GM21390 (cell line): ENCODE data around the gene PADI4.
"Not testable (repeated sequence)": the region's sequence is repeated elsewhere in the genome, so short reads cannot be mapped to it uniquely, and the experiment has no call there.

Source experiments
- ATAC-seq: cut with Tn5 transposase; IDR thresholded peaks from one replicate; pipeline ENCODE4 v1.9.1; 2021; ENCODE audit not compliant: unreplicated experiment

The PADI4 gene

DNA sequence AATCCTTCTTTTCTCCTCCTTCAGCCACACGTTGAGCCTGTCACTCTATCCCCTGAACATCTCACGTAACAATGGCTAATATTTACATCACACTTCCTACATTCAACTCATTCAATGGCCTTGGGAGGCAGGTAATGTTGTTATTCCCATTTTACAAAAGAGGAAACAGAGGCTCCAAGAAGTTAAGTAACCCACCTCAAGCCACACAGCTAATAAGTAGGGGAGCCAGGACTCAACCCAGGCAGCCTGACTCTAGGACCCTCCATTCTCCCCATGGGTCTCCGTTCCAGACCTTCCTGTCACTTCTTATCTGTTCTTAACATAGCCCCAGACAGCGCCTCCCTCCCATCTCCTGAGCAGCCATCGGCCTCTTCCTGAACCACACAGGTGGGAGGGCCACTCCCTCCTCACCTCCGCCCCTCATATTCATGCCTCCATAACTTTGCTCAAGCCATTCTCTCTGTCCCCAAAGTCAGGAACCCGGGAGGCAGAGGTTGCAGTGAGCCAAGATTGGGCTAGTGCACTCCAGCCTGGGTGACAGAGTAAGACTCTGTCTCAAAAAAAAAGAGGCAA is 2.2 kb downstream of the PADI4 start:
- no peak for ATAC-seq

DNA sequence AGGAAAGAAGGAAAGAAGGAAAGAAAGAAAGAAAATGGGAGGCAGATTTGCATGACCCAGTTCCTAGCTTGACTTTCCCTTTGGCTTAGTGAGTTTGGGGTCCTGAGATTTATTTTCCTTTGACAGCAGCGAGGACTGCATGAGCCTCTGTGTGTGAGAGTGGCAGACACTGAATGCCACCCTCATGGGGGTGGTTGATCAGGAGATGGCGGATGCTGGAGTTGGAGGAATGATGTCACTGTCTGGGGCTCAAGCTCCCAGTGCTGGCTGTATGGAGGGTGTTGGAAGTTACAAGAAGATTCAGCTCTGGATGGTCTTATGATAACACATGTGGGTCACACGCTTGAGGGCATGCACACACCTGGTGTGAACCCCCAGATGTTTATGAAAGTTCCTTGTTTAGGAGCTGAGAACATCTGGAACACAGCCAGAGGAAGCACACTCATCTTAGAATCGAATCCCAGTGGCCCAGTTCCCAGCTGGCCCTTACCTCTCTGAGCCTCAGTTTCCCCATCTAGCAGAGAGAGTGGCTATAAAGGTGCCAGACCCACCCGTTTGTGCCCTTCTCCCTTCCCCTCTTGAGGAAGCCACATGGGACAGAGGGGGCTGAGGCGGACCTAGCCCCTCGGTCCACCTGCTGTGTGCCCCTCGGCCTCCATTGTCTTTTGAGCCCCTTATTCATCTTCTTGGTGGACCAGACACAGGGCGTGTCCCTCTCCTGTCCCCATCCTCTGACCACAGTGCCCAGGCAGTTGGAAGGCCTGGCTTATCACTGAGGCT is 5.7 kb downstream of the PADI4 start:
- no peak for ATAC-seq

DNA sequence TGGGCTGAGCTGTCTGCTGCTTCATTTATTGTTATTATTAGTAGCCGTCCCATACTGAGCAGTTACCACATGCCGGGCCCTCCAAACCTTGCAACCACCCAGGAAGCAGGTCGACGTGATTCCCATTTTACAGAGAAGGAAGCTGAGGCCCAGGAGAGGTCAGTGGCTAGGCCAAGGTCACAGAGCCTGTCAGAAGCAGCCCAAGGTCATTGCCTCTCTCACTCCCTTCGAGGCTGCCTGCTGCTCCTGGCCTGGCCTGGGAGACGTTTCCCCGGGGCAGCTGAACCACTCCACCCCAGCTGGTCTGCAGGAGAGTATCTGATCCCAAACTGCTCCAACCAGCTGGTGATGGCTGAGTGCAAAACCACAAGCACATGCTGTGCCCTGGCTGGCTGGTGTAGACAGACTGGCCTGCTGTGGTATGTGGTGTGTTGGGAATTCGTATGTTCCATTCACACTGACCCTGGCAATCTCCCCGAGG is 6.5 kb downstream of the PADI4 start:
- ATAC-seq = no peak

DNA sequence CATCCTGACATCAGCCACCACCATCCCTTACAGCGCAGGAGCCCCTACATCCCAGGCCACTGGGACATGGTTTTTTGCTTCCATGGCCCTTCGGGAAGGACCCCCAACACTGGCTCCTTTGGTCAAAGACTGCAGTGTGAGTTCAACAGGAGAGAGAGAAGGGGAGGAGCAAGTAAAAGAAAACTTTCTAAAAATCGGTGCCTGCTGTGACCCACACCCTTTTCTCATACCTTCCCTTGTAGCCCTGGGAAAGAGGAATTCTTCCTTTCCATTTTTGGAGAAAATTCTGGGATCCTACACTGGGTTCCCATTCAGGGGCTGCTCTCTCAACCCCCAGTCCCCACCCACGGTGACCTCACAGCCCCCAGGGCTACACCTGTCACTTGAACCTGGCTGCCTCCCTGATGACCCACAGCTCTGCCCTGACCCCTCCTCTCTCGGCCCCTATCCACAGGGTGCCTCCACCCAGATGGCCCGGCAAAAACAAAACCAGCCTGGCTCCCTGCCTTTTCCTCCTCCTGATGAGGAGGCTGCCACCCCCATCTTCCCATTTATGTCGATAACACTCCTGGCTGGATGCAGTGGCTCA is 7.6 kb downstream of the PADI4 start:
- ATAC-seq = no peak

DNA sequence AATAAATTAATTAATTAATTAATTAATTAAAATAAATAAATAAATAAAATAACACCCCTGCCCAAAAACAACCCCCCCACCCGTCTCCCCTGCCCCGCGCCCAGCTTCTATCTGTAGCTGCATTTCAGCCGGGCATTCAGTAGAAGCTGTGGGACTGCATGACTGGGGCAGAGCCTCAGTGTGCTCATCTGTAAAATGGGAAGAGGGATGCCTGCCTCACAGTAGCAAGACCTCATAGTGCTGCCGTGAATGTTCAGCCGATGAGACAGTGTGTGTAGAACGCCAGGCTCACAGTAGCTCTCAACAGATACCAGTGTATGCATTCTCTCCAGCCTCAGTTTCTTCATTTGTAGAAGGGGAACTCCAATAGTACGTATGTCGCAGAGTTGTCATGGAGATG is 8.7 kb downstream of the PADI4 start:
- ATAC-seq = no peak

DNA sequence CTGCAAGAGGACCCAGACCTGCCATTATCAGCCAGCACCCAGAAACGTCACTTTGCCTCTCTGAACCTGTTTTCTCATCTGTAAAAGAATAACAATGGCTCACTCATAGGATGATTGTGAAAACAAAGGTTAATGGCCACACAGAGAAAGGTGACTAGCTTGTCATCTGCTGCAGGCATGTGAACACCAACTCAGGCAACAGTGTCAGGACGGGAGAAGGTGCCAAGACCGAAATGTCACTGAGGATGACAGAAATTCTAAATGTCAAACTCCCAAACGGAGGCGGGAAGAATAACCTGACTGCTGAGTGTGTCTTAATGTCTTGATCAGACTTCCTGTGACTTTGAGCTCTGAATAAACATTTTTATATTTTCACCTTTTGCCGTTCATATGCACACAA is 10.3 kb downstream of the PADI4 start:
- no peak for ATAC-seq

DNA sequence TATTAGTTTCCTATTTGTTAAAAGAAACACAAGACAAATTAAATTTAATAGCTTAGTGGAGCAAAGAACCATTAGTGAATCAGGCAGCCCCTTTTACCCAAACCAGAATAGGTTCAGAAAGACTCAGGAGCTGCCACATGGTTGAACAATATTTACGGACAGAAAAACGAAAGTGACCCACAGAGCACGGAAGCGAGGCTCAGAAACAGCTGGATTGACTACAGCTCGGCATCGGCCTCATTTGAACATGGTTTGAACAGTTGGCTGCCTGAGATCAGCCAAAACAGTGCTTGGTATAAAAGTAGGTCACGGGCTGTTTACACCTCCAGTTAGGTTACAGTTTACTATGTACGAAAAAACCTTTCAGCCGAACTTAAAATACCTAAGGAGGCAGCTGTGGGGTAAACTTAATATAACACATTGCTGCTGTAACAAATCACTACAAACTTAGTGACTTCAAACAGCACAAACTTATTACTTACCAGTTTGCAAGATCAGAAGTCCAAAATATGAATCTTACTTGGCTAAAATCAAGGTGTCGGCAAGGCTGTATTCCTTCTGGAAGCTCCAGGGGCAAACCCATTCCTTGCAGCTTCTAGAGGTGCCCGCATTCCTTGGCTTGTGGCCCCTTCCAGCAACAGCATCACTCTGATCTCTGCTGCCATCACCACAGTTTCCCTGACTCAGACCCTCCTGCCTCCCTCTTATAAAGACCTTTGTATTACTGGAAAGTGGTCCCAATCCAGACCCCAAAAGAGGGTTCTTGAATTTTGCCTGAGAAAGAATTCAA is 11.8 kb downstream of the PADI4 start:
- no peak for ATAC-seq

DNA sequence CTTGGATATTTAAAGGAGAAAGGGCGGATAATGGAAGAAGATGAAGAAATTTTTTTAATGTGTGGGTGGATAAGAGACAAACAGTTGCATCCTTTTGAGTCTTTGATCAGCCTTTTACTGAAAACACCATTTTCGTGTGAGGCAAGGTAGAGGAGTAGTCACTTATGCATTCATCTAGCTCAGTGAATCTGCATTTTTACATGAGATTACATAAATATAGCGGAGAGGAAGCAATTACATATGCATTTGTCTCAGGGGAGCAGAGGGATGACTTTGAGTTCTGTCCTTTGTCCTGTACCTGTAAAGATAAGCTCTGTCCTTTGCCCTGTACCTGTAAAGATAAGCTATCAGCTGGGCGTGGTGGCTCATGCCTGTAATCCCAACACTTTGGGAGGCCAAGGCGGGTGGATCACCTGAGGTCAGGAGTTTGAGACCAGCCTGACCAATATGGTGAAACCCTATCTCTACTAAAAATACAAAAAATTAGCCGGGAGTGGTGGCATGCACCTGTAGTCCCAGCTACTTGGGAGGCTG is 13.9 kb downstream of the PADI4 start:
- not testable (repeated sequence) for ATAC-seq

DNA sequence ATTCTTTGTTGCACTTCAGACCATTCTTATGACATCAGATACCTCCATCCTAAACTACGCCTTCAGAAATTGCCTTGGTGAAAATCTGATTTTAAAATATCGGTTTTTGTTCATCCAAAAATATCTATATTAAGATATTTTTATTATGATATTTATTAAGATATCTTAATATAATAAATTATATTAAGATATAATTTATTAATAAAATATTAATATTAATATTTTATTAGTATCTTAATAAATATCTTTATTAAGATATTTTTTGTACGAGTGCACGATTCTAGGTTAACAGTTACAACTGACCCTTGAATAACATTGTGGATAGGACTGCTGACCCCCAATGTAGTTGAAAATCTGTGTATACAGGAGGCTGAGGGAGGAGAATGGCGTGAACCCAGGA is 20.9 kb downstream of the PADI4 start:
- ATAC-seq = no peak

DNA sequence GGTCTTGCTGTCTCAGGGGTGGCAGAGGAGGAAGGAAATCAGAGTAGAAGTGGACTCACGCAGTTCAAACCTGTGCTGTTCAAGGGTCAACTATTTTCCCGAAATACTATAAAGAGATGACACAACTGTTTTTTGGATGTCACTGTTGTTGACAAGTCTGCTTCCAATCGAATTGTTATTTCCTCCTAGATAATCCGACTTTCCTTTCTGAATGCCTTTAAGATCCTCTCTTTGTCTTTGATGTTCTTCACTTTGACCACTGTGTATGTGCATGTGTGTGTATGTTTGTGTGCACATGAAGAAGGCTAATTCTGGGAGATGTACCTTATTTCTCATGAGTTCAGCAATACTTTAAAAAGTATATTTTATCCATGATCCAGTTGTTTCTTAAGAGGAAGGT is 21.6 kb downstream of the PADI4 start:
- ATAC-seq = no peak

DNA sequence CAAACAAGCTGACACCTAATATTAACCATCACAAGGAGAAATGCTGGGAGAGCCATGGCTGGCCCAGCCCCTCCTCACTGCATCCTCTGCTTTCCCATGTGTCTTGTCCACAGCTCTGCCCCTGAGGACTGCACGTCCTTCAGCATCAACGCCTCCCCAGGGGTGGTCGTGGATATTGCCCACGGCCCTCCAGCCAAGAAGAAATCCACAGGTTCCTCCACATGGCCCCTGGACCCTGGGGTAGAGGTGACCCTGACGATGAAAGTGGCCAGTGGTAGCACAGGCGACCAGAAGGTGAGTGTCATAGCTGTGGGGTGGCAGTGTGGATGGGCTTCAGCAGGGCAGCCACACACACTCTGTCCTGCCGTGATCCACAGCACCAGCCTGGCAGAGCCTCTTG is 22.9 kb downstream of the PADI4 start:
- no peak for ATAC-seq

DNA sequence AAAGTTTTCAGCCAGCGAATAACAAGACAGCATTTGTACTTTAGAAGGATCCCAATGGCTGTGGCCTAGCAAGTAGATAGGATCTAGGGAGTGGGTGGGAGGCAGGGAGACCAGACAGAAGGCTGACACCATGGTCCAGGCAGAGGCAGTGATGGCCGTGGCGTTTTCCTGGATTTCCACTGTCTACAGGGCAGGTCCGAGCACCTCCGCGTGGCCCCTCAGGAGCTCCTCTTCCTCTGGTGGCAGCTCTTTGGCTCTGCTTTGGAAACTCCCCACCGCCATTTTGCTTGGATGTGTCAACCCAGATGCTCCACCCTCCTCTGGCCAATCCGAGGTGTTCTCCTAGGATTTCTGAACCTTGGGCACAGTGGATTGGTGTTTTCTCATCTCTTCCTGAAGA is 25.1 kb downstream of the PADI4 start:
- no peak for ATAC-seq

DNA sequence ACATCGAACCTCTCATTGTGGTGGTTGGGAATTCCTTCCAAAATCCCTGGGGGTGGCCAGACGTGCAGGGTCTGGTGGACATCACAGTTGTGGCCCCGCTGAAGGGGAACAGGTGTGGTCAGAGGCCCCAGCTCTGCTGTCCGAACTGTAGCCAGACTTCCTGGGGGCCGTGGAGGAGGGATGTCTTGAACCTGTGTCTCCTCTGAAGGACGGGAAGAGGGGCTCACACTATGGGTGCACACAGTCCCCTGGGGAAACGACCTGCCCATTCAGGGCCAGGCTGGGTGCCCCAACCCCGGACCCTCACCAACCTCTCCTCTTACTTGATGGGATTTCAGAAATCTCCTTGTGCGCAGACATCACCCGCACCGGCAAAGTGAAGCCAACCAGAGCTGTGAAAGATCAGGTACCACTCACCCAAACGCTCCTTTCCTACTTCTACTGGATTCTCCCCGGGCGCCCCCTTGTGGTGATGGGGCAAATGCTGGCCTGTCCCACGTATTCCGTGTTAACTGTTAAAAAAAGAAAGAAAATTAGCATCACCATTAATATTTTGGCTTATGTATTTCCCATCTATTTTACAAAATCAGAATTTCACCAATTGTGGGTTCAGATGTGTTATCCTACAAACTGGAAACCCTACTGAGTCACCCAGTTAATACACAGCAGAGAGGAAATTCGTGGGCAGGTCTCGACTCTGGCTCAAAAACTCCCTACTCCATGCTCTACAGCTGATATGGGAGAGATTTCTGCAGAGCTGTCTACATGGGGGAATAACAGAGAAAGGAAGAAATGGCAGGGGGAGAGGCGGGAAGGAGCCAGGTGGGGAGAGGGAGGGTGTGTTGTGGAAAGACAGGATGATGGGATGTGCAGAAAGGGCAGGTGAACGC is 28.1 kb downstream of the PADI4 start:
- no peak for ATAC-seq

DNA sequence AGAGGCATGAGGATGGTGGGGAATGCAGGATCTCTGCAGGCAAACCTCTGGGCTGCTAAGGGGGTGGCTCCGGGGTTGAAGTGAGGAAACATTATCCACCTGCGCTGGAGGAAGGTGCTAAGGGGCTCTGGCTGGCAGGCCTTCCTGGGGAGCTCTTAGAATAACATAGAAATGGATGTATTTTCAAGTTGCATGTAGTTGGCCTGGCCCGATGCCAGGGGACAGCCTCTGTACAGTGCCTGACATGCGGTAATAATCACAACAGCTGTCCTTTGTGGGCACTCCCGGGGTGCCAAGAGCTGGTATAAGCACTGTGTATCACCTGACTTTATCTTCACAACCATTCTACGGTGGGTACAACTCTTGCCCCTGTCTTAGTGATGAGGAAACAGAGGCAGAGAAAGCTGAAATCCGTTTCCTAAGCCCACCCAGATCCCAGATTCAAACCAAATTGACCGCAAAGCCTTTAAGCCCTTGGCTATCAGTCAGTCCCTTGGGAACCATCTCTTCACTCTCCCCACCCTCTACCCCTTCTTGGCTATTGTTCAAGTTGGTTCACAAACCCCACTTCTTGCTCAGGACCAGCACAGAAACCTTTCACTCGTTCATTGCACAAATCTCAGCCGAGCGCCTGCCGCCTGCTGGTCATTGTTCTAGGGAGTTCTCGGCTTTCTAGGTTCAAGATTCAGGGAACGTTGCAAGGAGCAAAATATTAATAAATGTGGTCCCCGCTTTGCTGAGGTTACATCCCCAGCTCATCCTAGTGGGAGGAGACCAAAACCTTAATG is 30.9 kb downstream of the PADI4 start:
- no peak for ATAC-seq

DNA sequence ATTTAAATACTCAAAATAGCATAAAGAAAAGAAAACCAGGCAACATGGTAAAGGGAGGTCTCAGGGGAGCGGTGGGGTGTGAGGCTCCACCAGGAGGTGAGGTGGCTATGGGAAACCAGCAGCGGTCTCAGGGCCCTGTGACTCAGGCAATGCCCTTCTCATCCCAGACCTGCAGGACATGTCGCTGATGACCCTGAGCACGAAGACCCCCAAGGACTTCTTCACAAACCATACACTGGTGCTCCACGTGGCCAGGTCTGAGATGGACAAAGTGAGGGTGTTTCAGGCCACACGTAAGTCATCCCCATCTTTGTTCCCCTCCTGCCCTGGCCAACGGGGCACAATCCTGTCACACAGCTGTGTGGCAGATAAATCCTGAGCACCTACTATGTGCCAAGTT is 31.5 kb downstream of the PADI4 start:
- ATAC-seq = no peak

DNA sequence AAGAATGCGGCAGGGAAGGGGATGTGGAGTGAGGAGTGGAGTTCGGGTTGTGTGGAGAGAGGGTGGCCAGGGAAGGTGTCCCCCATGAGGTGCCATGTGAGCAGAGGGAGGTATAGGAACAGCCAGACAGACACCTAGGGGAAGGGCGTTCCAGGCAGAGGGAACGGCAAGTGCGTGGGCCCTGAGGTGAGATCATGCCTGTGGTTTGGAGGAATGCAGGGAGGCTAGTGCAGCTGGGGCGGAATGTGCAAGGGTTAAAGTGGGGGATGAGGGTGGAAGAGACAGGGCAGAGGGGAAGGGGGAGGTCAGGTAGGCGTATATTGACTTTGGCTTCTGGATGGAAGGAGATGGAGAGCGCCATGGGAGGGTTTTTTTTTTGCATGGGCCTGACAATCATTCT is 32.4 kb downstream of the PADI4 start:
- no peak for ATAC-seq

DNA sequence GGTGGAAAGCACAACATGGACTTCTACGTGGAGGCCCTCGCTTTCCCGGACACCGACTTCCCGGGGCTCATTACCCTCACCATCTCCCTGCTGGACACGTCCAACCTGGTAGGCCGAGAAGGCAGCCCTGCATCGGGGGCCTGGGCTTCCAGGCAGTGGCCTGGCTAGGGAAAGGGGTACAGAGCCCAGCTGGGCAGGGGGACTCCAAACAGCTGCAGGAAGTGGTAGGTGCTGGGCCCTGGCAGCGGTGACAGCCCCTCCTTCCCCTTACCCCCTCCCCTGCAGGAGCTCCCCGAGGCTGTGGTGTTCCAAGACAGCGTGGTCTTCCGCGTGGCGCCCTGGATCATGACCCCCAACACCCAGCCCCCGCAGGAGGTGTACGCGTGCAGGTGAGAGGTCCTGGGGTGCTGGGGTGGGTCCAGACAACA is 34.0 kb downstream of the PADI4 start:
- no peak for ATAC-seq

DNA sequence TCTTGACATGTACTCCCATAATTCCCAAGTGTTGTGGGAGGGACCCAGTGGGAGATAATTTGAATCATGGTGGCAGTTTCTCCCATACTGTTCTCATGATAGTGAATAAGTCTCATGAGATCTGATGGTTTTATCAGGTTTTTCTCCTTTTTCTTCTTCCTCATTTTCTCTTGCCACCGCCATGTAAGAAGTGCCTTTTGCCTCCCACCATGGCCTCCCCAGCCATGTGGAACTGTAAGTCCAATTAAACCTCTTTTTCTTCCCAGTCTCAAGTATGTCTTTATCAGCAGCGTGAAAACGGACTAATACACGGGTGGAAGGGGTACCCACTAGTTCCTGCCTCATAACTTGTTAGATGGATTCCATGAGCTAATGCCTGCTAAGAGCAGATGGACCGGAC is 37.5 kb downstream of the PADI4 start:
- ATAC-seq = not testable (repeated sequence)

DNA sequence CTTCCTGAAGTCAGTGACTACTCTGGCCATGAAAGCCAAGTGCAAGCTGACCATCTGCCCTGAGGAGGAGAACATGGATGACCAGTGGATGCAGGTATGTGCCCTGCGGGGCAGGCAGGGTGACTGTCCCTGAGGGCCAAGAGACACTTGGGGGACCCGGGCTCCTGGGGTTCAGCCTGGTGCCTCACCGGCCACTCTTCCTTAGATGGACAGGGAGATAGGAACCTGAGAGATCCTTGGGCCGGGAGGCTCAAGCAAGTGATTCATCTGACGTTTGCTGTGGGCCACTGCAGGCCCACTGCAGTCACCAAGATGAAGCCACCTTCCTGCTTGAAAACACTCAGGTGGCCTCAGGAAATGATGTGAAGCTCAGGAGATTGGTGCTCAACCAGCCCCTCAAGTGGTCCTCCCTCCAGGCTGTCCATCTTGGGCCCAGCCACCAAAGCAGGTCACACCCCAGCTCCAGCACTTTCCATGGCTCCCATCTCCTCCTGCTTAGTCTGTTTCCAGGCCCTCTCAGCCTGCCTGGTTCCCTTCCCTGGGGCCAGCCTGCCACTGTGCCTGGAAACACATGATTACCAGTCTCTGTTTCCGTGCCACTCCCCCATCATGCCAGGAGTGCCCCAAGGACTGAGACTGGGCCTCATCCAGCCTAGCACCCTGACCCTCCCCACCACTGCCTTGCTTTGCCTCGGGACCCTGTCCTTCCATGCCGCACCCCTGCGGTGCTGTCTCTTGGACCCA is 38.2 kb downstream of the PADI4 start:
- ATAC-seq = no peak
